ENCODE measurements around the gene SYNE3. TPM values are rescaled to one million over a fixed set of nuclear protein-coding genes. Genes with fewer than 3 reads are reported as not detected.

SYNE3 gene
- total and polyA plus RNA-seq, 10 of the 15 experiments (the other 5 are each of a cell fraction or from before 2014, with no cell fraction given), result 1.4 to 44.1 (median 13.4) TPM

- TF ChIP-seq, protein P1, sequence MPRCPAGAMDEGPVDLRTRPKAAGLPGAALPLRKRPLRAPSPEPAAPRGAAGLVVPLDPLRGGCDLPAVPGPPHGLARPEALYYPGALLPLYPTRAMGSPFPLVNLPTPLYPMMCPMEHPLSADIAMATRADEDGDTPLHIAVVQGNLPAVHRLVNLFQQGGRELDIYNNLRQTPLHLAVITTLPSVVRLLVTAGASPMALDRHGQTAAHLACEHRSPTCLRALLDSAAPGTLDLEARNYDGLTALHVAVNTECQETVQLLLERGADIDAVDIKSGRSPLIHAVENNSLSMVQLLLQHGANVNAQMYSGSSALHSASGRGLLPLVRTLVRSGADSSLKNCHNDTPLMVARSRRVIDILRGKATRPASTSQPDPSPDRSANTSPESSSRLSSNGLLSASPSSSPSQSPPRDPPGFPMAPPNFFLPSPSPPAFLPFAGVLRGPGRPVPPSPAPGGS (IDR thresholded peaks at IDR 0.05; ENCODE audit: borderline replicate concordance, insufficient read depth, low read depth, low read length, poor library complexity, severe bottlenecking), result no peak
- TF ChIP-seq SMAD1 (IDR thresholded peaks at IDR 0.05; ENCODE audit: low read depth, partially characterized antibody), result no peak
- no peak for TF ChIP-seq LARP7 (IDR thresholded peaks at IDR 0.05)
Measured at GRCh38 chr14:95490727-95491451, 25.6 kb downstream of the SYNE3 start (continued).

DNA sequence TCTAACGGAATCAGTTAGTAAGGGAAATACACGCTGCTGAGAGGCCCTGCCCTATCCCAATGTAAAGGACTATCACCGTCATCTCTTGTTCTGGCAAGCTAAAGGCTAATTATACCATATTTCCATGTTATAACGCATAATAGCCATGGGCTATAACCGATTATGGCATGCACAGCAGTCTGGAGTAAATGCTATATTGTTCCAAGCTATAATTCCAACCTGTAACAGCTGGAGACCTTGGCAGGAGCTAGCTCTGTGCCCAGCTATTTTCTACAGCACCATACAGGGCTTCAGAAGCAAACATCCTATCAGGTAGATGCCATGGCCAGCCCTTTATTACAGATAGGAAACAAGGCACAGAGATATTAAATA, 26.3 kb downstream of the SYNE3 start:
- intact Hi-C loops (cut with micrococcal nuclease; ENCODE audit: unreplicated experiment), result no loop called here
- no peak overlapping the region for H3K4me3 ChIP-seq
- TF ChIP-seq RAD21 (IDR thresholded peaks at IDR 0.05; ENCODE audit: insufficient read depth, low read depth, low read length), result no peak
- no peak for TF ChIP-seq PAX8 (IDR thresholded peaks at IDR 0.05)
- no peak for TF ChIP-seq ZBTB11 (CRISPR knock-in tag; IDR thresholded peaks at IDR 0.05)
- no peak for TF ChIP-seq POU2F2 (IDR thresholded peaks at IDR 0.05; ENCODE audit: borderline replicate concordance, low read depth, low read length)
- TF ChIP-seq, protein P2, sequence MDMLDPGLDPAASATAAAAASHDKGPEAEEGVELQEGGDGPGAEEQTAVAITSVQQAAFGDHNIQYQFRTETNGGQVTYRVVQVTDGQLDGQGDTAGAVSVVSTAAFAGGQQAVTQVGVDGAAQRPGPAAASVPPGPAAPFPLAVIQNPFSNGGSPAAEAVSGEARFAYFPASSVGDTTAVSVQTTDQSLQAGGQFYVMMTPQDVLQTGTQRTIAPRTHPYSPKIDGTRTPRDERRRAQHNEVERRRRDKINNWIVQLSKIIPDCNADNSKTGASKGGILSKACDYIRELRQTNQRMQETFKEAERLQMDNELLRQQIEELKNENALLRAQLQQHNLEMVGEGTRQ (IDR thresholded peaks at IDR 0.05; ENCODE audit: borderline replicate concordance, low read depth, low read length), result no peak
- TF ChIP-seq, protein P3, sequence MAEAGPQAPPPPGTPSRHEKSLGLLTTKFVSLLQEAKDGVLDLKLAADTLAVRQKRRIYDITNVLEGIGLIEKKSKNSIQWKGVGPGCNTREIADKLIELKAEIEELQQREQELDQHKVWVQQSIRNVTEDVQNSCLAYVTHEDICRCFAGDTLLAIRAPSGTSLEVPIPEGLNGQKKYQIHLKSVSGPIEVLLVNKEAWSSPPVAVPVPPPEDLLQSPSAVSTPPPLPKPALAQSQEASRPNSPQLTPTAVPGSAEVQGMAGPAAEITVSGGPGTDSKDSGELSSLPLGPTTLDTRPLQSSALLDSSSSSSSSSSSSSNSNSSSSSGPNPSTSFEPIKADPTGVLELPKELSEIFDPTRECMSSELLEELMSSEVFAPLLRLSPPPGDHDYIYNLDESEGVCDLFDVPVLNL (IDR thresholded peaks at IDR 0.05; ENCODE audit: low read depth, low read length), result no peak
- TF ChIP-seq, protein P4, sequence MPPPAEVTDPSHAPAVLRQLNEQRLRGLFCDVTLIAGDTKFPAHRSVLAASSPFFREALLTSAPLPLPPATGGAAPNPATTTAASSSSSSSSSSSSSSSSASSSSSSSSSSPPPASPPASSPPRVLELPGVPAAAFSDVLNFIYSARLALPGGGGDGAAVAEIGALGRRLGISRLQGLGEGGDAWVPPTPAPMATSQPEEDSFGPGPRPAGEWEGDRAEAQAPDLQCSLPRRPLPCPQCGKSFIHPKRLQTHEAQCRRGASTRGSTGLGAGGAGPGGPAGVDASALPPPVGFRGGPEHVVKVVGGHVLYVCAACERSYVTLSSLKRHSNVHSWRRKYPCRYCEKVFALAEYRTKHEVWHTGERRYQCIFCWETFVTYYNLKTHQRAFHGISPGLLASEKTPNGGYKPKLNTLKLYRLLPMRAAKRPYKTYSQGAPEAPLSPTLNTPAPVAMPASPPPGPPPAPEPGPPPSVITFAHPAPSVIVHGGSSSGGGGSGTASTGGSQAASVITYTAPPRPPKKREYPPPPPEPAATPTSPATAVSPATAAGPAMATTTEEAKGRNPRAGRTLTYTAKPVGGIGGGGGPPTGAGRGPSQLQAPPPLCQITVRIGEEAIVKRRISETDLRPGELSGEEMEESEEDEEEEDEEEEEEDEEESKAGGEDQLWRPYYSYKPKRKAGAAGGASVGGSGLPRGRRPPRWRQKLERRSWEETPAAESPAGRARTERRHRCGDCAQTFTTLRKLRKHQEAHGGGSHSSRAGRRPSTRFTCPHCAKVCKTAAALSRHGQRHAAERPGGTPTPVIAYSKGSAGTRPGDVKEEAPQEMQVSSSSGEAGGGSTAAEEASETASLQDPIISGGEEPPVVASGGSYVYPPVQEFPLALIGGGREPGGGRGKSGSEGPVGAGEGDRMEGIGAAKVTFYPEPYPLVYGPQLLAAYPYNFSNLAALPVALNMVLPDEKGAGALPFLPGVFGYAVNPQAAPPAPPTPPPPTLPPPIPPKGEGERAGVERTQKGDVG (CRISPR knock-in tag; IDR thresholded peaks at IDR 0.05), result no peak

More for the DNA sequence above, 26.3 kb downstream of the SYNE3 start:
- no peak overlapping the region for H3K9ac ChIP-seq (ENCODE audit: control insufficient read depth, insufficient read depth, low read length)
- FAIRE-seq (no peak), DNase-seq (ENCODE audit: low read depth, low spot score) (no peak), ATAC-seq (no peak)
- H3K27me3 ChIP-seq (replicated peaks in 1 of 2; ENCODE audit: control insufficient read depth in 2 of 2, insufficient read depth in 2 of 2, low read length in 1 of 2), result no peaks in the 10 kb centered on the region
- BruUV-seq (replicated peaks), result no TSS peak
- ChIA-PET CTCF (interaction anchor here (1.0 to 1.3 kb wide), 5 partner anchors 17 to 63 kb away, joined by 3 to 6 read pairs (median 4); no protein-coding TSS in a partner anchor), RAD21 (ENCODE audit: unreplicated experiment) (interaction anchor here (0.8 to 0.9 kb wide), 3 partner anchors 10 to 41 kb away, joined by 3 read pairs; partner anchors contain the start of gene SYNE3), POLR2A (interaction anchor here (0.9 to 1.8 kb wide), 3 partner anchors 9 to 25 kb away, joined by 4 to 5 read pairs (median 4); no protein-coding TSS in a partner anchor), SMC1A (ENCODE audit: uncharacterized antibody, unreplicated experiment) (interaction anchor here (1.0 to 8.8 kb wide), 6 partner anchors 11 to 47 kb away, joined by 3 to 64 read pairs (median 6); no protein-coding TSS in a partner anchor)
- peaks cover 23% of the 10 kb centered on the region for H3K4me1 ChIP-seq (ENCODE audit: control insufficient read depth, insufficient read depth, low read length)
- in situ Hi-C loops (cut with MboI), result no loop called here
- H3K79me2 ChIP-seq (ENCODE audit: control insufficient read depth, insufficient read depth, low read length), result peaks cover 62% of the 10 kb centered on the region
- WGBS (ENCODE audit: insufficient coverage, insufficient replicate concordance, low lambda C conversion rate, missing lambda C conversion rate), result 74% methylated on average over 5 of the region's 5 CpGs
- H3K27ac ChIP-seq (ENCODE audit: control insufficient read depth, insufficient read depth), result no peak overlapping the region
- no peaks in the 10 kb centered on the region; the same call in 1 of the 3 replicates for H3K9me3 ChIP-seq (replicated peaks; ENCODE audit: control insufficient read depth, insufficient read depth, low read length)
- H2AFZ ChIP-seq (ENCODE audit: control insufficient read depth, low read depth, low read length), result no peak overlapping the region
- H3K36me3 ChIP-seq (ENCODE audit: control insufficient read depth in 2 of 2, insufficient read depth in 2 of 2, low read length in 1 of 2), result peaks cover 1 to 7% of the 10 kb centered on the region in 2 experiments; a peak in 2 of 4 replicates
- no peak overlapping the region for H3K4me2 ChIP-seq (ENCODE audit: control insufficient read depth, insufficient read depth)
- no peaks in the 10 kb centered on the region for H4K20me1 ChIP-seq (ENCODE audit: control insufficient read depth, insufficient read depth)

Measured in GM12878 (cell line).